Neuronal stem cell (in vitro differentiated cells): ENCODE results near the gene COL5A3.
"Not testable (repeated sequence)": the region's sequence is repeated elsewhere in the genome, so short reads cannot be mapped to it uniquely, and the experiment has no call there.

Source experiments
- DNase-seq: peaks from one replicate; pipeline ENCODE4 v3.0.0-alpha.2; 2013; ENCODE audit warnings: low spot score
- H2AFZ ChIP-seq: one replicate; pipeline ENCODE4 v1.6.1; 2013; ENCODE audit warnings: mild to moderate bottlenecking, low read length, inconsistent platforms
- H2AK5ac ChIP-seq: 2 replicates; pipeline ENCODE4 v1.6.1; 2013; ENCODE audit warnings: low read depth, mild to moderate bottlenecking, inconsistent platforms, low read length, moderate library complexity, mixed read lengths
- H2BK120ac ChIP-seq: 2 replicates; pipeline ENCODE4 v1.6.1; 2013; ENCODE audit warnings: low read depth, mild to moderate bottlenecking, inconsistent platforms, low read length, moderate library complexity, mixed read lengths
- H2BK12ac ChIP-seq: one replicate; pipeline ENCODE4 v1.6.1; 2013; ENCODE audit warnings: low read length, inconsistent platforms
- H2BK15ac ChIP-seq: 2 replicates; pipeline ENCODE4 v1.6.1; 2013; ENCODE audit warnings: mild to moderate bottlenecking, low read length, inconsistent platforms, mixed read lengths
- H2BK5ac ChIP-seq: one replicate; pipeline ENCODE4 v1.6.1; 2013; ENCODE audit warnings: inconsistent platforms, mild to moderate bottlenecking, low read length, moderate library complexity
- H3K14ac ChIP-seq: one replicate; pipeline ENCODE4 v1.6.1; 2013; ENCODE audit warnings: low read length, inconsistent platforms
- H3K18ac ChIP-seq: 2 replicates; pipeline ENCODE4 v1.6.1; 2013; ENCODE audit warnings: low read length, inconsistent platforms
- H3K23ac ChIP-seq: 2 replicates; pipeline ENCODE4 v1.6.1; 2013; ENCODE audit warnings: low read depth, mild to moderate bottlenecking, mixed read lengths, low read length, inconsistent platforms; ENCODE audit not compliant: poor library complexity
- H3K27ac ChIP-seq: replicated peaks from 3 replicates; pipeline ENCODE4 v1.5.1; 2013; ENCODE audit warnings: low read length, inconsistent platforms
- H3K27me3 ChIP-seq, 3 experiments: 2 replicates each; pipeline ENCODE4 v1.6.1; 2013; ENCODE audit warnings: low read length in 3 of 3, mild to moderate bottlenecking in 2 of 3, inconsistent platforms in 1 of 3, low read depth in 1 of 3, mixed read lengths in 1 of 3, moderate library complexity in 1 of 3; ENCODE audit not compliant: control insufficient read depth in 3 of 3, insufficient read depth in 3 of 3
- H3K36me3 ChIP-seq, 2 donors: replicated peaks in 1 of 2; 2 replicates each; pipeline ENCODE4 v1.6.1; 2013; ENCODE audit warnings: low read length in 2 of 2; ENCODE audit not compliant: control insufficient read depth in 2 of 2, insufficient read depth in 2 of 2
- H3K4ac ChIP-seq: 2 replicates; pipeline ENCODE4 v1.6.1; 2013; ENCODE audit warnings: inconsistent platforms, mild to moderate bottlenecking, low read length, moderate library complexity
- H3K4me1 ChIP-seq, 2 donors: 1 replicate in 1 of 2; 2 replicates in 1 of 2; pipeline ENCODE4 v1.6.1; 2013; ENCODE audit warnings: low read length in 2 of 2, low read depth in 1 of 2; ENCODE audit not compliant: control insufficient read depth in 2 of 2, insufficient read depth in 1 of 2
- H3K4me2 ChIP-seq: one replicate; pipeline ENCODE4 v1.6.1; 2013; ENCODE audit warnings: mild to moderate bottlenecking, low read length, inconsistent platforms; ENCODE audit not compliant: insufficient read depth, poor library complexity, severe bottlenecking
- H3K4me3 ChIP-seq, 2 donors: 2 replicates each; pipeline ENCODE4 v1.5.1; 2013; ENCODE audit warnings: low read length in 2 of 2, mild to moderate bottlenecking in 2 of 2, inconsistent platforms in 1 of 2, moderate library complexity in 1 of 2
- H3K79me1 ChIP-seq: one replicate; pipeline ENCODE4 v1.6.1; 2013; ENCODE audit warnings: low read depth, mild to moderate bottlenecking, inconsistent platforms, low read length, moderate library complexity
- H3K9ac ChIP-seq: one replicate; pipeline ENCODE4 v1.6.1; 2013; ENCODE audit warnings: mild to moderate bottlenecking, low read depth, low read length, inconsistent platforms; ENCODE audit not compliant: poor library complexity
- H3K9me3 ChIP-seq, 2 donors: replicated peaks in 1 of 2; 2 replicates each; pipeline versions ENCODE3 to v1.6.1; 2013; ENCODE audit warnings: low read length in 2 of 2, mild to moderate bottlenecking in 2 of 2, inconsistent platforms in 1 of 2, low read depth in 1 of 2, mixed read lengths in 1 of 2, moderate library complexity in 1 of 2; ENCODE audit not compliant: control insufficient read depth in 2 of 2, insufficient read depth in 1 of 2
- H4K8ac ChIP-seq: one replicate; pipeline ENCODE4 v1.6.1; 2013; ENCODE audit warnings: low read depth, mild to moderate bottlenecking, inconsistent platforms, low read length, moderate library complexity
- H4K91ac ChIP-seq: one replicate; pipeline ENCODE4 v1.6.1; 2013; ENCODE audit warnings: low read length, low read depth, mild to moderate bottlenecking, inconsistent platforms; ENCODE audit not compliant: poor library complexity
- WGBS, 2 donors: extraction: QIAGEN DNeasy Blood & Tissue Kit; methylation state at CpG; one replicate each; pipeline ENCODE4 v1.1.7; 2013; ENCODE audit warnings: missing lambda C conversion rate in 2 of 2, mixed read lengths in 1 of 2; ENCODE audit not compliant: insufficient read length in 2 of 2, insufficient replicate concordance in 1 of 2; ENCODE audit errors: extremely low coverage in 2 of 2; 5-methylcytosine and 5-hydroxymethylcytosine counted together

Gene COL5A3

DNA sequence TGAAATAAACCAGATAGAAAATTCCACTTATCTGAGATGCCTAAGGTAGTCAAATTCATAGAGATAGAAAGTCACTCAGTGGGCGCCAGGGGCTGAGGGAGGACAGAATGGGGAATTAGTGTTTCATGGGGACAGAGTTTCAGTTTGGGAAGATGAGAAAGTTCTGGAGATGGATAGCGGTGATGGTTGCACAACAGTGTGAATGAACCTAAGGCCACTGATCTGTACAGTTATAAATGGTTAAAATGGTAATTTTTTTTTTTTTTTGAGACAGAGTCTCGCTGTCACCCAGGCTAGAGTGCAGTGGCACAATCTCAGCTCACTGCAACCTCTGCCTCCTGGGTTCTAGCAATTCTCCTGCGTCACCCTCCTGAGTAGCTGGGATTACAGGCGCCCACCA, 12.8 kb upstream of the COL5A3 start:
- H3K79me1 ChIP-seq, H3K4ac ChIP-seq: not testable (repeated sequence)

DNA sequence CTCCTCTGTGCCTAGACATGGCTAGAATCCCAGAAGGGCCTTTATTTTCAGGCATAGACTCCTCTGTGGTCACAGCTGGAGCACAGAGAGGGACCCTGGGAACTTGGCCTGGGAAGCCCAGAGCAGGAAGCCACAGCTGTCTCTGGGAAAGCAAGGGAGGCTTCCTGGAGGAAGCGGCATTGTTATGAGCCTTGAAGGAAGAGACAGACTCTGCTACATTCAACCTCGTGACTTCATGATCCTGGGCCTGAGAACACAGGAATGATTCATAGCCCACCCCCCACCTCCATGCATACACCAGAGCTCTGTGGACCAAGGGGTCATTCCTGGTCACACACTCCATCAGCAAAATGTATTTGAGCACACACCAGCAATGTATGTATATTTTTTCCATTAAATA, 11.6 kb upstream of the COL5A3 start:
- DNase-seq, result no peak
- peak overlapping the region; percentile 56 for H3K14ac ChIP-seq
- no peak overlapping the region for H3K4me2 ChIP-seq
- no peak overlapping the region for H2BK5ac ChIP-seq
- peak overlapping the region; percentile 56 for H2AK5ac ChIP-seq
- peaks cover 0 to 5% (median 3%) of the 10 kb centered on the region in 3 experiments for H3K27me3 ChIP-seq
- H3K79me1 ChIP-seq, result no peaks in the 10 kb centered on the region
- no CpG with 5 or more reads among the region's 2 CpGs for WGBS, 2 donors
- H2BK15ac ChIP-seq, result no peak overlapping the region
- no peak overlapping the region for H2BK12ac ChIP-seq
- no peak overlapping the region for H3K4ac ChIP-seq
- peak overlapping the region; percentile 65 for H3K23ac ChIP-seq
- H4K91ac ChIP-seq, result no peak overlapping the region
- peaks cover 0 to 2% of the 10 kb centered on the region in 2 donors for H3K9me3 ChIP-seq
- H3K18ac ChIP-seq, result no peak overlapping the region
- no peak overlapping the region for H4K8ac ChIP-seq
- H3K4me3 ChIP-seq, result no peak overlapping the region
- no peaks in the 10 kb centered on the region for H3K36me3 ChIP-seq
- no peak overlapping the region for H3K9ac ChIP-seq
- no peak overlapping the region for H2BK120ac ChIP-seq
- H3K4me1 ChIP-seq, result no peaks in the 10 kb centered on the region
- no peak overlapping the region for H3K27ac ChIP-seq
- H2AFZ ChIP-seq, result no peak overlapping the region

More for the DNA sequence above, 12.8 kb upstream of the COL5A3 start:
- H3K4me2 ChIP-seq, H2BK12ac ChIP-seq, H3K14ac ChIP-seq, H3K9me3 ChIP-seq, H3K23ac ChIP-seq, DNase-seq, H2AK5ac ChIP-seq, H4K8ac ChIP-seq, H3K36me3 ChIP-seq, H2BK120ac ChIP-seq, H3K9ac ChIP-seq, H3K27ac ChIP-seq, H2BK5ac ChIP-seq, H3K27me3 ChIP-seq, H3K4me1 ChIP-seq, H2BK15ac ChIP-seq, H4K91ac ChIP-seq, H2AFZ ChIP-seq, H3K4me3 ChIP-seq, H3K18ac ChIP-seq: not testable (repeated sequence)
- no CpG with 5 or more reads among the region's 5 CpGs for WGBS, 2 donors

DNA sequence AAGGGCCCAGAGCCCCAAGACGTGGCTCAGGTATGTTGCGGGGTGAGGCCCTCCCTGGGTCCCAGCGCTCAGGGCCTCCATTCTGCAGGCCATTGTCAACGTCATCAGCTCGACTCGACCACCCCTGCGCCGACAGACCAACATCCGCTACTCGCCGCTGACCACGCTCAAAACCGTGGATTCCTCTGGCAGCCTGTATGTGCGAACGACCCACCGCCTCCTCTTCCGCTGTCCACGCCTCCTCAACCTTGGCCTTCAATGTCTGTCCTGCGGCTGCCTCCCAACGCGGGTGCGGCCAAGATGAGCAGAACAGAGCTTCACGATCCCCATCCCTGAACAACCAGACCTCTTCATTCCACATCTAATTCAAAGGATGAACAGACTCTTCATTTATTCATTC, 11.1 kb upstream of the COL5A3 start:
- no CpG with 5 or more reads among the region's 23 CpGs for WGBS, 2 donors
- Histone ChIP-seq H4K91ac (no peak overlapping the region), H2BK15ac (no peak overlapping the region), H2BK5ac (no peak overlapping the region), H3K9me3 (peaks cover 0 to 2% of the 10 kb centered on the region in 2 donors), H3K36me3 (no peaks in the 10 kb centered on the region), H3K27me3 (peaks cover 0 to under 1% (median 0%) of the 10 kb centered on the region in 3 experiments), H3K4ac (peak overlapping the region; percentile 37), H3K23ac (peak overlapping the region; percentile 65), H4K8ac (no peak overlapping the region), H2AFZ (no peak overlapping the region), H3K4me3 (no peak overlapping the region), H2AK5ac (peak overlapping the region; percentile 56), H2BK12ac (no peak overlapping the region), H3K27ac (no peak overlapping the region), H3K79me1 (no peaks in the 10 kb centered on the region), H3K4me1 (no peaks in the 10 kb centered on the region), H3K4me2 (no peak overlapping the region), H2BK120ac (no peak overlapping the region), H3K14ac (peak overlapping the region; percentile 71), H3K9ac (no peak overlapping the region), H3K18ac (peak overlapping the region; percentile 71)
- DNase-seq, result no peak

DNA sequence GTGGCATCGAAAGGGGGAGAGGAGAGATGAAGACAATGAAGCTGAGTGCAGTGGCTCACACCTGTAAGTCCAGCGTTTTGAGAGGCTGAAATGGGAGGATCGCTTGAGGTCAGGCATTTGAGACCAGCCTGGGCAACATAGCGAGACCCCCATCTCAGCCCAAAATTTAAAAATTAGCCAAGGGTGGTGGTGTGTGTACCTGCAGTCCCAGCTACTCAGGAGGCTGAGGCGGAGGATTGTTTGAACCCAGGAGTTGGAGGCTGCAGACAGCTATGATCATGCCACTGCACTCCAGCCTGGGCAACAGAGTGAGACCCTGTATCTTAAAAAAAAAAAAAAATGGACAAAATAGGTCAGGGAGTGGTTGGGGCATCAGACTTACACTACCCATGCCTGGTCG, 10.5 kb upstream of the COL5A3 start:
- H3K18ac ChIP-seq, result peak overlapping the region; percentile 71
- H3K4ac ChIP-seq, result no peak overlapping the region
- no CpG with 5 or more reads among the region's 6 CpGs for WGBS, 2 donors
- H3K23ac ChIP-seq, result no peak overlapping the region
- no peaks in the 10 kb centered on the region for H3K27me3 ChIP-seq
- H2AFZ ChIP-seq, result no peak overlapping the region
- no peak overlapping the region for H3K4me2 ChIP-seq
- no peak overlapping the region for H4K91ac ChIP-seq
- H2AK5ac ChIP-seq, result no peak overlapping the region
- no peak overlapping the region for H3K27ac ChIP-seq
- no peak overlapping the region for H2BK120ac ChIP-seq
- no peak overlapping the region for H2BK12ac ChIP-seq
- no peak for DNase-seq
- no peak overlapping the region for H3K4me3 ChIP-seq
- no peak overlapping the region for H4K8ac ChIP-seq
- H3K9me3 ChIP-seq, result peaks cover 0 to 2% of the 10 kb centered on the region in 2 donors
- no peak overlapping the region for H3K9ac ChIP-seq
- peak overlapping the region; percentile 71 for H3K14ac ChIP-seq
- H3K36me3 ChIP-seq, result no peaks in the 10 kb centered on the region
- no peak overlapping the region for H2BK15ac ChIP-seq
- H3K79me1 ChIP-seq, result no peaks in the 10 kb centered on the region
- H2BK5ac ChIP-seq, result no peak overlapping the region
- no peaks in the 10 kb centered on the region for H3K4me1 ChIP-seq
